Vagina (tissue), 2 donors: ENCODE measurements around the gene KIF16B.

Source experiments
- CTCF ChIP-seq, 3 experiments: fragments of 450-650 bp in 2 of 3; fragments of 200-600 bp in 1 of 3; sonication (generic) in 1 of 3; IDR thresholded peaks; one replicate each; pipeline ENCODE4 v1.5.1; 2017 to 2019; ENCODE audit warnings: antibody characterized with exemption in 3 of 3, mild to moderate bottlenecking in 2 of 3, moderate library complexity in 2 of 3
- POLR2AphosphoS5 ChIP-seq, 2 donors: sonication (generic); formaldehyde crosslinking; IDR thresholded peaks; one replicate each; pipeline ENCODE4 v1.9.0; 2017; ENCODE audit warnings: antibody characterized with exemption in 2 of 2, mild to moderate bottlenecking in 2 of 2, low read depth in 1 of 2; ENCODE audit not compliant: insufficient read depth in 1 of 2

- TF ChIP-seq CTCF (IDR thresholded peaks at IDR 0.05) (no peak), POLR2AphosphoS5 (IDR thresholded peaks at IDR 0.05; ENCODE audit: insufficient read depth in 1 of 2, low read depth in 1 of 2) (no peak)
Observed at GRCh38 chr20:16531485-16531884, 41.8 kb downstream of the KIF16B start.
